HEK293 (cell line): ENCODE measurements around the gene CLINT1.

ENCODE experiments used
- ZNF169 ChIP-seq: fragments of 450-650 bp; formaldehyde crosslinking; IDR thresholded peaks from 2 replicates; pipeline ENCODE4 v1.5.1; 2016; ENCODE audit warnings: missing biosample characterization, missing genetic modification characterization
- ZNF175 ChIP-seq: fragments of 450-650 bp; formaldehyde crosslinking; IDR thresholded peaks from 2 replicates; pipeline ENCODE4 v1.5.1; 2016; ENCODE audit warnings: missing biosample characterization, missing genetic modification characterization
- ZNF19 ChIP-seq: fragments of 450-650 bp; formaldehyde crosslinking; IDR thresholded peaks from 2 replicates; pipeline ENCODE4; 2016; ENCODE audit warnings: missing biosample characterization, missing genetic modification characterization, low read depth
- ZNF214 ChIP-seq: fragments of 450-650 bp; formaldehyde crosslinking; IDR thresholded peaks from 2 replicates; pipeline ENCODE4 v1.5.1; 2017; ENCODE audit warnings: missing biosample characterization, mild to moderate bottlenecking, missing genetic modification characterization, borderline replicate concordance
- ZNF654 ChIP-seq: fragments of 450-650 bp; formaldehyde crosslinking; IDR thresholded peaks from 2 replicates; pipeline ENCODE4 v1.5.1; 2016; ENCODE audit warnings: low read depth, missing biosample characterization, missing genetic modification characterization
- TF ChIP-seq, protein P1 (sequence below): fragments of 450-650 bp; formaldehyde crosslinking; IDR thresholded peaks from 2 replicates; pipeline ENCODE4 v1.5.1; 2016; ENCODE audit warnings: missing biosample characterization, missing genetic modification characterization
- TF ChIP-seq, protein P2 (sequence below): fragments of 450-650 bp; formaldehyde crosslinking; IDR thresholded peaks from 2 replicates; pipeline ENCODE4 v1.5.1; 2016; ENCODE audit warnings: missing biosample characterization, missing genetic modification characterization, low read depth
- TF ChIP-seq, protein P3 (sequence below): fragments of 450-650 bp; formaldehyde crosslinking; IDR thresholded peaks from 2 replicates; pipeline ENCODE4 v1.5.1; 2016; ENCODE audit warnings: missing biosample characterization, missing genetic modification characterization
- TF ChIP-seq, protein P4 (sequence below): fragments of 450-650 bp; formaldehyde crosslinking; IDR thresholded peaks from 2 replicates; pipeline ENCODE4 v1.5.1; 2016; ENCODE audit warnings: missing biosample characterization, missing genetic modification characterization
- TF ChIP-seq, protein P5 (sequence below): fragments of 450-650 bp; formaldehyde crosslinking; IDR thresholded peaks from 2 replicates; pipeline ENCODE4 v1.5.1; 2016; ENCODE audit warnings: missing biosample characterization, missing genetic modification characterization
- TF ChIP-seq, protein P6 (sequence below): sonication (generic); formaldehyde crosslinking; IDR thresholded peaks from 2 replicates; pipeline ENCODE4 v1.8.1; 2022; ENCODE audit warnings: mild to moderate bottlenecking, moderate library complexity, missing genetic modification reagents

DNA sequence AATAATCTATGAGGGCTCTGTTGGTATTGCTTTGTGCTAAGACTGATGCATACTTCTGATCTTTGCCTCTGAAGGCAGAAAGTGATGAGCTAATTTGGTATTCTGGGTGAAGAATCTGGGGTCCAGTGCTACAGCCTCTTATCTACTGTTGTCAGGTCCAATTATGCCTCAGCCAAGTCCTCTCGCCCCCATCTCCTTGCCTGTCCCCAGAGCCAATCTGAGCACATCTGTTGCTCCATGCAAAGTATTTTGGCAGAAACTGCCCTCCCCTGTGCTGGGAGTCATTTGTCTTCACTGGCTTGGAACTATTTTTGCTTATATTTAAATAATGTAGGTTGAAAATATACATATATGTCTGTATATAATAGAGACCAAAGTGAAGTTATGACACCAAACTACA, 92.0 kb downstream of the CLINT1 start:
- TF ChIP-seq, protein P1, sequence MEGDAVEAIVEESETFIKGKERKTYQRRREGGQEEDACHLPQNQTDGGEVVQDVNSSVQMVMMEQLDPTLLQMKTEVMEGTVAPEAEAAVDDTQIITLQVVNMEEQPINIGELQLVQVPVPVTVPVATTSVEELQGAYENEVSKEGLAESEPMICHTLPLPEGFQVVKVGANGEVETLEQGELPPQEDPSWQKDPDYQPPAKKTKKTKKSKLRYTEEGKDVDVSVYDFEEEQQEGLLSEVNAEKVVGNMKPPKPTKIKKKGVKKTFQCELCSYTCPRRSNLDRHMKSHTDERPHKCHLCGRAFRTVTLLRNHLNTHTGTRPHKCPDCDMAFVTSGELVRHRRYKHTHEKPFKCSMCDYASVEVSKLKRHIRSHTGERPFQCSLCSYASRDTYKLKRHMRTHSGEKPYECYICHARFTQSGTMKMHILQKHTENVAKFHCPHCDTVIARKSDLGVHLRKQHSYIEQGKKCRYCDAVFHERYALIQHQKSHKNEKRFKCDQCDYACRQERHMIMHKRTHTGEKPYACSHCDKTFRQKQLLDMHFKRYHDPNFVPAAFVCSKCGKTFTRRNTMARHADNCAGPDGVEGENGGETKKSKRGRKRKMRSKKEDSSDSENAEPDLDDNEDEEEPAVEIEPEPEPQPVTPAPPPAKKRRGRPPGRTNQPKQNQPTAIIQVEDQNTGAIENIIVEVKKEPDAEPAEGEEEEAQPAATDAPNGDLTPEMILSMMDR (tag by site-specific recombination), result no peak
- TF ChIP-seq, protein P2, sequence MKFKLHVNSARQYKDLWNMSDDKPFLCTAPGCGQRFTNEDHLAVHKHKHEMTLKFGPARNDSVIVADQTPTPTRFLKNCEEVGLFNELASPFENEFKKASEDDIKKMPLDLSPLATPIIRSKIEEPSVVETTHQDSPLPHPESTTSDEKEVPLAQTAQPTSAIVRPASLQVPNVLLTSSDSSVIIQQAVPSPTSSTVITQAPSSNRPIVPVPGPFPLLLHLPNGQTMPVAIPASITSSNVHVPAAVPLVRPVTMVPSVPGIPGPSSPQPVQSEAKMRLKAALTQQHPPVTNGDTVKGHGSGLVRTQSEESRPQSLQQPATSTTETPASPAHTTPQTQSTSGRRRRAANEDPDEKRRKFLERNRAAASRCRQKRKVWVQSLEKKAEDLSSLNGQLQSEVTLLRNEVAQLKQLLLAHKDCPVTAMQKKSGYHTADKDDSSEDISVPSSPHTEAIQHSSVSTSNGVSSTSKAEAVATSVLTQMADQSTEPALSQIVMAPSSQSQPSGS (tag by site-specific recombination), result no peak
- TF ChIP-seq, protein P3, sequence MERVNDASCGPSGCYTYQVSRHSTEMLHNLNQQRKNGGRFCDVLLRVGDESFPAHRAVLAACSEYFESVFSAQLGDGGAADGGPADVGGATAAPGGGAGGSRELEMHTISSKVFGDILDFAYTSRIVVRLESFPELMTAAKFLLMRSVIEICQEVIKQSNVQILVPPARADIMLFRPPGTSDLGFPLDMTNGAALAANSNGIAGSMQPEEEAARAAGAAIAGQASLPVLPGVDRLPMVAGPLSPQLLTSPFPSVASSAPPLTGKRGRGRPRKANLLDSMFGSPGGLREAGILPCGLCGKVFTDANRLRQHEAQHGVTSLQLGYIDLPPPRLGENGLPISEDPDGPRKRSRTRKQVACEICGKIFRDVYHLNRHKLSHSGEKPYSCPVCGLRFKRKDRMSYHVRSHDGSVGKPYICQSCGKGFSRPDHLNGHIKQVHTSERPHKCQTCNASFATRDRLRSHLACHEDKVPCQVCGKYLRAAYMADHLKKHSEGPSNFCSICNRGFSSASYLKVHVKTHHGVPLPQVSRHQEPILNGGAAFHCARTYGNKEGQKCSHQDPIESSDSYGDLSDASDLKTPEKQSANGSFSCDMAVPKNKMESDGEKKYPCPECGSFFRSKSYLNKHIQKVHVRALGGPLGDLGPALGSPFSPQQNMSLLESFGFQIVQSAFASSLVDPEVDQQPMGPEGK, result no peak
- TF ChIP-seq ZNF169 (tag by site-specific recombination) (no peak), ZNF214 (tag by site-specific recombination) (no peak), ZNF654 (tag by site-specific recombination) (no peak), ZNF175 (tag by site-specific recombination) (no peak), ZNF19 (tag by site-specific recombination) (no peak)
- TF ChIP-seq, protein P4, sequence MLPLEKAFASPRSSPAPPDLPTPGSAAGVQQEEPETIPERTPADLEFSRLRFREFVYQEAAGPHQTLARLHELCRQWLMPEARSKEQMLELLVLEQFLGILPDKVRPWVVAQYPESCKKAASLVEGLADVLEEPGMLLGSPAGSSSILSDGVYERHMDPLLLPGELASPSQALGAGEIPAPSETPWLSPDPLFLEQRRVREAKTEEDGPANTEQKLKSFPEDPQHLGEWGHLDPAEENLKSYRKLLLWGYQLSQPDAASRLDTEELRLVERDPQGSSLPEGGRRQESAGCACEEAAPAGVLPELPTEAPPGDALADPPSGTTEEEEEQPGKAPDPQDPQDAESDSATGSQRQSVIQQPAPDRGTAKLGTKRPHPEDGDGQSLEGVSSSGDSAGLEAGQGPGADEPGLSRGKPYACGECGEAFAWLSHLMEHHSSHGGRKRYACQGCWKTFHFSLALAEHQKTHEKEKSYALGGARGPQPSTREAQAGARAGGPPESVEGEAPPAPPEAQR (tag by site-specific recombination), result no peak
- TF ChIP-seq, protein P5, sequence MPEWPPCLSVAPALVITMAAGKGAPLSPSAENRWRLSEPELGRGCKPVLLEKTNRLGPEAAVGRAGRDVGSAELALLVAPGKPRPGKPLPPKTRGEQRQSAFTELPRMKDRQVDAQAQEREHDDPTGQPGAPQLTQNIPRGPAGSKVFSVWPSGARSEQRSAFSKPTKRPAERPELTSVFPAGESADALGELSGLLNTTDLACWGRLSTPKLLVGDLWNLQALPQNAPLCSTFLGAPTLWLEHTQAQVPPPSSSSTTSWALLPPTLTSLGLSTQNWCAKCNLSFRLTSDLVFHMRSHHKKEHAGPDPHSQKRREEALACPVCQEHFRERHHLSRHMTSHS (tag by site-specific recombination), result no peak
- TF ChIP-seq, protein P6, sequence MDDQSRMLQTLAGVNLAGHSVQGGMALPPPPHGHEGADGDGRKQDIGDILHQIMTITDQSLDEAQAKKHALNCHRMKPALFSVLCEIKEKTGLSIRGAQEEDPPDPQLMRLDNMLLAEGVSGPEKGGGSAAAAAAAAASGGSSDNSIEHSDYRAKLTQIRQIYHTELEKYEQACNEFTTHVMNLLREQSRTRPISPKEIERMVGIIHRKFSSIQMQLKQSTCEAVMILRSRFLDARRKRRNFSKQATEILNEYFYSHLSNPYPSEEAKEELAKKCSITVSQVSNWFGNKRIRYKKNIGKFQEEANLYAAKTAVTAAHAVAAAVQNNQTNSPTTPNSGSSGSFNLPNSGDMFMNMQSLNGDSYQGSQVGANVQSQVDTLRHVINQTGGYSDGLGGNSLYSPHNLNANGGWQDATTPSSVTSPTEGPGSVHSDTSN (CRISPR knock-in tag), result no peak
